Muscle layer of duodenum (tissue), 2 donors: ENCODE results near the gene S100A5.
"Not testable (repeated sequence)": the region's sequence is repeated elsewhere in the genome, so short reads cannot be mapped to it uniquely, and the experiment has no call there.

Source experiments
- H3K27ac ChIP-seq: one replicate; pipeline ENCODE4 v1.7.0; 2013; ENCODE audit warnings: mild to moderate bottlenecking, low read length
- H3K27me3 ChIP-seq: one replicate; pipeline ENCODE4 v1.7.0; 2013; ENCODE audit warnings: low read depth, mild to moderate bottlenecking, control low read depth, low read length
- H3K36me3 ChIP-seq, 2 donors: one replicate each; pipeline ENCODE4 v1.7.0; 2013; ENCODE audit warnings: low read length in 2 of 2, control low read depth in 1 of 2, mild to moderate bottlenecking in 1 of 2; ENCODE audit not compliant: insufficient read depth in 2 of 2, control insufficient read depth in 1 of 2
- H3K4me1 ChIP-seq, 2 donors: one replicate each; pipeline ENCODE4 v1.7.0; 2013; ENCODE audit warnings: low read length in 2 of 2, mild to moderate bottlenecking in 2 of 2, control low read depth in 1 of 2, moderate library complexity in 1 of 2; ENCODE audit not compliant: insufficient read depth in 2 of 2, control insufficient read depth in 1 of 2
- H3K4me3 ChIP-seq, 2 donors: one replicate each; pipeline ENCODE4 v1.7.0; 2013; ENCODE audit warnings: low read length in 2 of 2, low read depth in 1 of 2, mild to moderate bottlenecking in 1 of 2
- H3K9me3 ChIP-seq, 2 donors: one replicate each; pipeline ENCODE4 v1.7.0; 2013; ENCODE audit warnings: low read length in 2 of 2, control low read depth in 1 of 2, mild to moderate bottlenecking in 1 of 2; ENCODE audit not compliant: control insufficient read depth in 1 of 2
- donor health status: healthy.

Gene S100A5

DNA sequence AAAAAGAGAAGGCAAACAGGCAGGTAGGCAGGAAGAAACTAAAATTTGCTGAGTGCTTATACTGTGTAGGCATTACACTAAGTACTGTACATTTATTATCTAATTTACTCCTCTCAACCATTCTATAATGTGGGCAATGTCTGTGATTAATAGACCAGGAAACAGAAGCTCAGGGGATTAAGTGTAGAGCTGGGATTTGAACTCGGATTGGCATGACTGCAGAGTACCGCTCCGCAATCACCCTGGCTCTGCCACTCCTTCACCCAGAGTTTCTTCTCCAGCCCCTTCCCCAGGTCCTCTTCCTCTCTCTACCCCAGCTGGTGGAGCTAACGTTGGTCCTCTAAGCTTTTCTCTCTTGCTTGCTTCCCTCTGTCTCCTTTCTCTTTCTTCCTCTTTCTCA lies 36.4 kb upstream of the S100A5 start:
- H3K36me3 ChIP-seq, result no peaks in the 10 kb centered on the region
- no peaks in the 10 kb centered on the region for H3K9me3 ChIP-seq
- H3K4me1 ChIP-seq, result peaks cover 4 to 13% of the 10 kb centered on the region in 2 donors
- no peaks in the 10 kb centered on the region for H3K27me3 ChIP-seq
- no peak overlapping the region for H3K27ac ChIP-seq
- H3K4me3 ChIP-seq, result no peak overlapping the region

DNA sequence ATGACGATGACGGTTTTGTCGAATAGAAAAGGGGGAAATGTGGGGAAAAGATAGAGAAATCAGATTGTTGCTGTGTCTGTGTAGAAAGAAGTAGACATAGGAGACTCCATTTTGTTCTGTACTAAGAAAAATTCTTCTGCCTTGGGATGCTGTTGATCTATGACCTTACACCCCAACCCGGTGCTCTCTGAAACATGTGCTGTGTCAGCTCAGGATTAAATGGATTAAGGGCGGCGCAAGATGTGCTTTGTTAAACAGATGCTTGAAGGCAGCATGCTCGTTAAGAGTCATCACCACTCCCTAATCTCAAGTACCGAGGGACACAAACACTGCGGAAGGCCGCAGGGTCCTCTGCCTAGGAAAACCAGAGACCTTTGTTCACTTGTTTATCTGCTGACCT lies 34.8 kb upstream of the S100A5 start:
- H3K4me3 ChIP-seq, H3K36me3 ChIP-seq, H3K27me3 ChIP-seq, H3K9me3 ChIP-seq, H3K27ac ChIP-seq: not testable (repeated sequence)
- H3K4me1 ChIP-seq, result peaks cover 4 to 14% of the 10 kb centered on the region in 2 donors

DNA sequence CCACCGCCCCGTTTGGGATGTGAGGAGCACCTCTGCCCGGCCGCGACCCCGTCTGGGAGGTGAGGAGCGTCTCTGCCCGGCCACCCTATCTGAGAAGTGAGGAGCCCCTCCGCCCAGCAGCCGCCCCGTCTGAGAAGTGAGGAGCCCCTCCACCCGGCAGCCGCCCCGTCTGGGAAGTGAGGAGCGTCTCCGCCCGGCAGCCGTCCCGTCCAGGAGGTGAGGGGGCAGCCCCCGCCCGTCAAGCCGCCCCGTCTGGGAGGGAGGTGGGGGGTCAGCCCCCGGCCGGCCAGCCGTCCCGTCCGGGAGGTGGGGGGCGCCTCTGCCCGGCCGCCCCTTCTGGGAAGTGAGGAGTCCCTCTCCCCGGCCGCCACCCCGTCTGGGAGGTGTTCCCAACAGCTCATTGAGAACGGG lies 34.4 kb upstream of the S100A5 start:
- H3K27ac ChIP-seq, result not testable (repeated sequence)

DNA sequence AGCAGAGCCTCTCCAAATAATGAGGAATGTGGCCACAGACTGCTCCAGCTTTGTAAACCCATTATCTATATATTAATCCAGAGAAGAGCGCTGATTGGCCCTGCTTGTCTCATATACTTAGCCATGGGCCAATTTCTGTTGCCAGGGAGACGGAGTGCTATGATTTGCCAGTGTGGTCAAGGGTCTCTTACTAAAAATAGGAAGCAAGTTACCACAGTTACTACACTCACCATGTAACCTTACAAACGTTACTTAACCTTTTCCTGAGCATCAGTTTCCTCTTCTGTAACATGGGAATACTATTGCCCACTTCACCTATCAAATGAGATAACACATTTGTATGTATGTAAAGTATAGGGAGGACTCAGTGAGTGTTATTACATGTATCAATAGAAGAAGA lies 32.6 kb upstream of the S100A5 start:
- H3K4me1 ChIP-seq, result peaks cover 4 to 14% of the 10 kb centered on the region in 2 donors
- H3K4me3 ChIP-seq, result no peak overlapping the region
- H3K27ac ChIP-seq, result peak overlapping the region; percentile 82
- H3K27me3 ChIP-seq, result no peaks in the 10 kb centered on the region
- no peaks in the 10 kb centered on the region for H3K36me3 ChIP-seq
- no peaks in the 10 kb centered on the region for H3K9me3 ChIP-seq

More for the DNA sequence above, 34.4 kb upstream of the S100A5 start:
- not testable (repeated sequence) for H3K9me3 ChIP-seq, H3K27me3 ChIP-seq, H3K4me3 ChIP-seq, H3K36me3 ChIP-seq
- peaks cover 4 to 14% of the 10 kb centered on the region in 2 donors for H3K4me1 ChIP-seq

DNA sequence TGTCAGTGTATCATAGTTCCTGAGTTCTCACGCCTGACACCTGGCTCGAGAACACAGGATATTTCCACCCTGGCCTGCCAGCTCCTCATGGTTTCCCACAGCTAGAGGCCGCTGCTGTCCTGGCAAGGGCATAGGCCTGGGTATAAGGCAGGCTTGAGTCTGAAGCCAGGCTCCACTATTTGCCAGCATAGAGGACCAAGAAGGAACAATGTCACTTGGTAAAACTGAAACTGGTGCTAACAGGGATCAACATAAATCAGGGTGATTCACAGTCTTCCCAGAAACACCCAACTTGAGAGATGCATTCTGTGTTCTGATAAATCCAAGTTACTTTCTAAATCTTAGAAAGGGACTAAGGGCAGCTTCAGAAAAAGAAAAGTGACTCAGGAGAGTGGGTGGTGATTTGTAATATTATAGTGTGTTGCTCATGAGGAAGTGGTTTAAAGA lies 31.9 kb upstream of the S100A5 start:
- H3K36me3 ChIP-seq, result no peaks in the 10 kb centered on the region
- H3K27me3 ChIP-seq, result no peaks in the 10 kb centered on the region
- no peak overlapping the region for H3K4me3 ChIP-seq
- H3K4me1 ChIP-seq, result peaks cover 12 to 20% of the 10 kb centered on the region in 2 donors
- peak overlapping the region; percentile 82 for H3K27ac ChIP-seq
- H3K9me3 ChIP-seq, result no peaks in the 10 kb centered on the region

DNA sequence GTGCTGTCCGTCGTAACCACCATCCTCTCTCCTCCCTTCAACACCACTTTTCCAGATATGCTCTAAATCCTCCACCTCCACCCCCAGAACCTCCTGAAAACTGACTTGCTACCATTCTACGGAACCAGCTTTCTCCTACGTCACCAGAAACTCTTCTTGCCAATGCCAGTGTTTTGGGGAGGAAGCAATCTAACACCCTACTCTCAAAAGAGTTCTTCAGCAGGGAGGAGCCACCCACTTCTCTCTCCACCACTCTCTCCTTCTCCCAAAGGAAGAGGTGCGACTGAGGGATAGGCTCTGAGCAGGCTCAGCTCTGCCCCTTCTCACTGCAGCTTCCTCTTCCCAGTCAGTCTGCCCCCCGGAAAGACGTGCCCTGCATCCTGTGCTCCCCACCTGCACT lies 31.0 kb upstream of the S100A5 start:
- Histone ChIP-seq H3K4me1 (peaks cover 19 to 25% of the 10 kb centered on the region in 2 donors), H3K27me3 (no peaks in the 10 kb centered on the region), H3K4me3 (no peak overlapping the region), H3K36me3 (no peaks in the 10 kb centered on the region), H3K27ac (no peak overlapping the region), H3K9me3 (no peaks in the 10 kb centered on the region)

DNA sequence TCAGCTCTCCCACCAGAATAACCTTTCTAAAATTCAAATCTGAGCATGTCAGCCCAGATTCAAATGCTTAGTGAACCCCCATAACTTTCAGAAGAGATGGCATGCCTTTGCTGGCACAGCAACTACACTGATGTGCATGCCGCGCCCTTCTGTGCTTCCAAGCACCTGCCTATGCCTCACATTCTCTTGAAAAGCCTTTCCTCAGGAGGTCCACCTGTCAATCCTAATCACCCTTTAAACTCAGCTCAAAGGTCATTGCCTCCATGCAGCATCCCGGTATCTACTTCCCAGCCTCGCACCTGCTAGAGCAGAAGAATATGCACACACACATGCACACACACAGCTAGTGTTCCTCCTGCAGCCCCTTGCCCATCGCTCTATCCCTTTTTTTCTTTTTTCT lies 30.1 kb upstream of the S100A5 start:
- Histone ChIP-seq H3K9me3 (no peaks in the 10 kb centered on the region), H3K4me1 (peaks cover 27 to 28% of the 10 kb centered on the region in 2 donors), H3K36me3 (no peaks in the 10 kb centered on the region), H3K27ac (no peak overlapping the region), H3K27me3 (no peaks in the 10 kb centered on the region), H3K4me3 (no peak overlapping the region)

DNA sequence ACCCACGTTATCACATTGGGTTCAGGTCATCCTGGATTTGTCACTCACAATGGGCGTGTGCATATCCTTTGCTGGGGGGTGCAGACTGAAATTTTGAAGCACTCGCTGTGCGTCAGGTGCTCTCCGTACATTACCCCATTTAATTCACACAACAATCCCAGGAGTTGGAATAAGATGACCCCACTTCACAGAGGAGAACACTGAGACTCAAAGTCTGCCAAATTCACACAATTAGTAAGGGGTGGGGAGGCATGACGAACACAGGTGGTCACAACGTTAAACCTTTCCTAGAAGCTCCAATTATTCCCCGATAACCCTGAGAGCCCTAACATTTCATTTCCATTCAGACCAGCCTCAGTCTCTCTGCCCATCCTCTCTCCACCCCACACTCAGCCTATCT lies 28.7 kb upstream of the S100A5 start:
- Histone ChIP-seq H3K9me3 (no peaks in the 10 kb centered on the region), H3K27ac (no peak overlapping the region), H3K4me1 (peaks cover 30 to 31% of the 10 kb centered on the region in 2 donors), H3K4me3 (no peak overlapping the region), H3K36me3 (no peaks in the 10 kb centered on the region), H3K27me3 (no peaks in the 10 kb centered on the region)

DNA sequence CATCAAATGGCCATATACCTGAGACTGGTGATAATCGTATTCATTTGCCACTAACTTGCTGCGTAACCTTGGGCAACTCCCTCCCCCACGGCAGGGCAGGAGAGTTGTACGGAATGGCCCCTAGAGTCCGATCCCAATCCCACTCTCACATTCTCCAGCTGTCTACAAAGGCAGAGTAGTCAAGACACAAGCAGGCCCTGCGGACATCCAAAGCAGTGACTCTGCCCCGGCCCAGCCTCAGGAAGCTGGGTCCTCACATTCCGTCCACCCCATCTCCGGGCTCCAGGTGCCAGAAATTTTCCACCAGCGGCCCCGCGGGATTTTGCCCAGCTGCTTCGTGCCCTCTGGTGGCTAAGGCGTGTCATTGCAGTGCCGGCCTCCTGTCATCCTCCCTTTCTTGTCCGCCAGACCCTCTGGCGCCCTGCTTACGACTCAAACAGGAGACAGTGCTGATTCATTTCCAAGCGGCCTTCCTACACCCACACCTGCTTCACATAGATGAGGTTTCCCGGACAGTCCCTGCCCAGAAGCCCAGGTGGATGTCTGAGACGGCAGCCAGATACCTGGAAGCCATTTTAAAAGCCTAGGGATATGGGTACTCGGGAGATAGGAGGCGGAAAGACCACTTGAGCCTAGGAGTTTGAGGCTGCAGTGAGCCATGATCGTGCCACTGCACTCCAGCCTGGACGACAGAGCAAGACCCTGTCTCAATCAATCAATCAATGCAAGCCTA lies 27.8 kb upstream of the S100A5 start:
- H3K4me1 ChIP-seq, result peaks cover 30 to 31% of the 10 kb centered on the region in 2 donors
- no peaks in the 10 kb centered on the region for H3K36me3 ChIP-seq
- H3K27ac ChIP-seq, result peak overlapping the region; percentile 78
- H3K4me3 ChIP-seq, result peak overlapping the region; percentile 30 to 45
- no peaks in the 10 kb centered on the region for H3K9me3 ChIP-seq
- H3K27me3 ChIP-seq, result no peaks in the 10 kb centered on the region

DNA sequence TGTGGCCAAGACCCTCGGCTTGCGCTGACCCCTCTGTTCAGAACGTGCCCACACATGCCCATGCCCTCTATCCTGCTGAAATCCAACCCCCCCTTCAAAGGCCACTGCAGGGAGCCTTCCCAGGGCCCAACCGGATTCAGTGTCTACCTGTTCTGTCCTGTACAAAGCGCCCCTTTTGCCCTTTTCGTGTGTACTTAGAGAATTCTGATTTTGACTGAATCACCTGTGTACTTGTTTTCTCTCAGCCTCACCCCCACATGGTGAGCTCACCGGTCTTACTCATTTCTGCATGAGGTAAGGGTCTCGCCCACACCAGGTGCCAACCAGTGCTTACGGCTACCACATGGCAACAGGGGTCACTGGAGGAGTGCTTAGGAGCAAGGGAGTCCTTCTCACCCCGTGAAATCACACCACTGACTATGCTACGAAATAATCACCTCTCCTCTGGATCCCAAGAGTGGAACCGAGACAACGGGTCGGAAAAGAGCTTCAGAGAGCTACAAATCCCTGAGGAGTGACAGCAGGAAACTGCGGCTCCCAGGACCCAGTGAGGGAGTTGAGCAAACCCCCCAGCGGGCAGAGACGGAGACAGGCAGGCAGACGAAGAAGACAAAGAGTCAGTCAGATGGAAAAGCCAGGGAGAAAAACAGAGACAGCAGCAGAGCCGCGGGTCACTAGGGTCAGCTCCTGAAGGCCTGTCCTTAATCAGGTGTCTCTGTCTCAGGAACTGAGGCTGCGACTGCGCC lies 27.1 kb upstream of the S100A5 start:
- H3K27me3 ChIP-seq, result no peaks in the 10 kb centered on the region
- peak overlapping the region; percentile 30 to 45 for H3K4me3 ChIP-seq
- H3K4me1 ChIP-seq, result peaks cover 23 to 28% of the 10 kb centered on the region in 2 donors

DNA sequence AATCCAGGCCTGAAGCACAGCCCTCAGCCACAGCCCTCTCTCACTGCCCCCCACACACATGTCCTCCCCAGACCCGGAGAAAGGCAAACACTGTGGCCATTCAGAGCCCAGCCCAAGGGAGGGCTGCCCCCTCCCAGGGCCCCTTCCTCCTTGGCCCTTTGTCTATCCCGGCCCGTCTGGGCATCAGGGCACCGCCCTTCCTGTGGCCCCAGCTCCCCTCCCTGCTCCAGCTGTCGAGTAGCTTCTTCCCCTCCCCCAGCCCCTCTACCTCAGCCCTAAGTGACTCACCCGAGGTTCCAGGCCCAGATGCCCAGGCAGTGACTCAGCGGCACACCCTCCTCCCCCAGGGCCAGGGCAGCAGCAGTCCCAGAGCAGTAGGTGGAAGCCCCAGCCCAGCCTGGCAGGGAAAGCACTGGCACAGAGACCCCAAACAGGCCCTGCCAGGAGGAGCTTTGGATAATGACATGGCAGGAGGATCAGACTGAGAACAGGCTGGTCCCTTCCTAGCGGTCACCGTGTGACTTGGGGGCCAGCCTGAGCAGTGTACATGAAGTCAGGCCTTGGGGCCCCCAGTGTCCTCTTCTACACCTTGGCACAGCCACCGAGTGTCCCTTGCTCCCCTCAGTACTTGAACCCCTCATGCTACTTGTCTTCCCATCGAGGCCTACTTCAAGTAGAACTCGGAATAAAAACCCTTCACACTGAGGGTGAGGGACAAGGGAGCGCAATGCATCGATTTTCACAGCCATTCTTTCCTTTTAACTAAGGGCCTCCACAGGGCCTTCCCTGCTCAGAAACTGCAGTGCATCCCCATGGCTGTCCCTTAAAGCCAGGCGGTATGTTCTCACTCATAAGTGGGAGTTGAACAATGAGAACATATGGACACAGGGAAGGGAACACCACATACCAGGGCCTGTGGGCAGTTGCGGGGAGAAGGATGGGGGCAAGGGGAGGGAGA lies 26.0 kb upstream of the S100A5 start:
- Histone ChIP-seq H3K4me3 (no peak overlapping the region), H3K27ac (peak overlapping the region; percentile 96), H3K9me3 (no peaks in the 10 kb centered on the region), H3K36me3 (no peaks in the 10 kb centered on the region), H3K27me3 (no peaks in the 10 kb centered on the region), H3K4me1 (peaks cover 16 to 27% of the 10 kb centered on the region in 2 donors)

More for the DNA sequence above, 27.1 kb upstream of the S100A5 start:
- Histone ChIP-seq H3K27ac (peak overlapping the region; percentile 78), H3K9me3 (no peaks in the 10 kb centered on the region), H3K36me3 (no peaks in the 10 kb centered on the region)
